T-helper 2 cell treated with Interferon-gamma antibody and Interleukin-4, amounts not matched to agents 100 ng/mL and 5 ng/mL, for 36 hours (primary cell): ENCODE results near the gene NPR3. TPM values are rescaled to one million over a fixed set of nuclear protein-coding genes. Genes with fewer than 3 reads are reported as not detected.
"Not testable (repeated sequence)": the region's sequence is repeated elsewhere in the genome, so short reads cannot be mapped to it uniquely, and the experiment has no call there.

ENCODE experiments used
- intact Hi-C: fragments of 100-400 bp; cut with micrococcal nuclease; formaldehyde crosslinking; loops from one replicate; pipeline ENCODE4 v1.15.1; 2023
- total RNA-seq: library from RNA; stranded (reverse); gene quantifications from 2 replicates; pipeline ENCODE4 v1.2.3, GENCODE V29; 2022

Gene NPR3
- total RNA-seq, 1 donor from 2014 or later: not detected

DNA sequence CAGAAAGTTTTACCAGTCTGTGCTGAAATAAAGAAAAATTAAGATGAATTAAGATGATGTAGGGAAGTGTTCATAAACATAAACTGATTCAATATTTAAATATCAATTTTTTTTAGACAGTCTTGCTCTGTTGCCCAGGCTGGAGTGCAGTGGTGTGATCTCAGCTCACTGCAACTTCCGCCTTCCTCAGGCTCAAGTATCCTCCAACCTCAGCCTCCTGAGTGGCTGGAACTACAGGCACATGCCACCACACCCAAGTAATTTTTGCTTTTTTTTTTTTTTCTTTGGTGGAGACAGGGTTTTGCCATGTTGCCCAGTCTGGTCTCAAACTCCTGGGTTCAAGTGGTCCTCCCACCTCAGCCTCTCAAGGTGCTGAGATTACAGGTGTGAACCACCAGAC, 94.3 kb downstream of the NPR3 start:
- intact Hi-C loops: not testable (repeated sequence)

- intact Hi-C loops: no loop called here
Measured at GRCh38 chr5:32805971-32806638, 95.0 kb downstream of the NPR3 start.

DNA sequence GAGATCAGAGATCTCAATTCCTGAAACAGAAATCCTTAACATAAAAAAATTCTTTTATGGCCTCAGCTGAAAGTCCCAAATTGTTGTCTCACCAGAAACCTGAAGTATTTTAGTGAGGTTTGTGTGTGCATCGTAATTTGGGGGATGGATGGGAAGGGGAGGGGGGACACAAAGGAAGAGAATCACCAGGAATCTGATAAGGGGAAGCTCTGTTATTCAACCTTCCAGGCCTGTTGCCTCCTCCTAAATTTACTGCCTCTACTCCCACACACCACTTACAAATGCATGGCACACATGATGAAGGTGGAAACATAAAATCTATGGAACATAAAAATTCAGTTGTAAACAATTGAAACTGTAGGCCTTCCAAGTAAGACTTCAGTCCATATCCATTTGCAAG, 97.7 kb downstream of the NPR3 start:
- intact Hi-C loops: no loop called here

DNA sequence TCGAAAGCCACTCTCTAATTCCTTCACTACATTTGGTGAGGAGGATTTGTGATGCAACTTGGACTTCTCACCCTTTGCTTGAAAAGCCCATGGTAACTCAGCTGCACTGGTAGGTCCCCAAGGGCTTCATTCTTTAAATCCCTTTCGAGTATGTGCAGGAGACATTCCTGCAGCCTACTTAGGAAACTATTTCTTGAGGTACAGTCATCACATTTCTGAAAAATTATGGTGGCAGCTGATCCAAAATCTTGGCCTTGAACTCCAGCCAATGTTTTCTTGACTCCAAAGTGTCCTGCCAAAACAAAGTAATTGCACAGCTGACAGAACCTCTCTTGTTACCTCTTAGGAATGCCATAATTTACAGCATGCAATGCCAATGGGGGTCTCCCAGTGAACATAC, 99.7 kb downstream of the NPR3 start:
- intact Hi-C loops: no loop called here

- intact Hi-C loops: no loop called here
Measured at GRCh38 chr5:32812399-32812798, 101.3 kb downstream of the NPR3 start.

- intact Hi-C loops: no loop called here
Measured at GRCh38 chr5:32814141-32814540, 103.0 kb downstream of the NPR3 start.

- intact Hi-C loops: no loop called here
Measured at GRCh38 chr5:32814620-32815019, 103.5 kb downstream of the NPR3 start.

GRCh38 chr5:32827981-32828380, 116.9 kb downstream of the NPR3 start:
- intact Hi-C loops: no loop called here

GRCh38 chr5:32828492-32828891, 117.4 kb downstream of the NPR3 start:
- intact Hi-C loops: no loop called here

GRCh38 chr5:32831624-32832023, 120.5 kb downstream of the NPR3 start:
- intact Hi-C loops: no loop called here

DNA sequence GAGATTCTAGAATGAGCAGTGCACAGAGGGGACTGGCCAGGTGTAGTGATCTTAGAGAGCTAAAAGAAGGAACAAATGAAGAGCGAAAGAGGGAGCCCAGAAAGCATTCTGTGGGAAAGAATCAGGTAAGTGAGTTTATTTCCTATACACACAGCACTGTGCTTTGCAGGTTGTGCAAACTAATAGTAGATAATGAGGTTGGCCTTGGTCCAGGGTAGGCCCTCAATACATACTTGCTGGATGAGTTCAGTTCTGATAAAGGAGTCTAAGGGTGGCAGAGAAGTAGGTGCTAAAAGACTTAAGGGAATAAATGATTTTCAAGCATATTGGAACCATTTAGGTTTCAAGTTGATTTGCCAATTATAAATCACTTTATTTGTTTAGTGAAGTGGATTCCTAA, 122.0 kb downstream of the NPR3 start:
- intact Hi-C loops: no loop called here

DNA sequence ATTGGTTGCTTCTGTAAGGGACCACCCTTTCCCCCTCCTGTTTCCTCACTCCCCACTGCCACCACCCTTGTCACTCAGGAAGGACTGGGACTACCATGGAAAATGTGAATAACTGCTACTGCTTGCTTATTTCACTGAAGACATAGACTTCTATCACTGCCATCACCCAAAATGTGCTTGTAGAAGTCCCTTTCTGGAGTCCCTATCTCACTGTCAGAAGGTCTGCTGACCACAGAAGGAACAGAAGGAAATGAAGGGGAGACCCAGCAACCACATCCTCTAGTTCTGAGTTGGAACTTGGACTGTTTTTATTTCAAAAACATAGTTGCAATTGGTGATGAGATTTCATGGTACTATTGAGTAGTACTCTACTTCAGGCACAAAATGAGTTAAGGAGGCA, 122.5 kb downstream of the NPR3 start:
- intact Hi-C loops: no loop called here

DNA sequence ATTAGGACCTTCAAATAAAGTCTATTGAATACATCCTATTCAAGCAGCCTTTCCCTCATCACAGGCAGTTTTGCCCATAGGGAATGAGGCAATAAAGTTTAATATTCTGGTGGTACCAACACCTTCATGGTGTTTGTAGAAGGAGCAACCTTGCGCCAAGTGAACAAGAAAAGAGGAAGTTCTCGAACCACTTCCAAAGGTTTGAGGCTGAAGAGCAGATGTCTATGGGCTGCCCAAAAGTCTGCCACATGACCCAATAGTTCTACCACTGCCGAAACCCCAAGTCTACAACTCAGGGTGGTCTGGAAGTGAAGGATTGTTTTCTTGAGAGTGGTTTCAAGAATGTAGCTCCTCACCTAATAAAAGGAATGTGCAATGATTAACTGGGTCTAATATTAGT, 123.1 kb downstream of the NPR3 start:
- intact Hi-C loops: no loop called here

DNA sequence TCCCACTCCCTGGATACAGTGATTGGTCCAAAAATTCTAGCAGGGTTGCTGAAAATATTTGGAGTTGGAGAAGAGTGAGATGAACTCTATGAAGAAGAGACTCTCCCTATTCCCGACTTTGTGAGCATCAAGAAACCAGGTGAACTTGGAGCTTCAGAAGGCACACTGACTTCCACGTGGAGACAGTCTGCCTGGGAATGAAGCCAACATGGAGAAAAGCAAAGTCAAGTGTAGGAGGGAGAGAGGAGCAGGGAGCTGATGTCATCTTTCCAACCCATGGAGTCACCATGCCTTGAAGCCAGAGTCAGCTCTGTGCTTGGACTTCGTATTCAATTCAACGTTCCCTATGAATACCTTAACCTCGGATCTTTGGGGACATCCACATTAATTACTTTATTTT, 125.1 kb downstream of the NPR3 start:
- intact Hi-C loops: no loop called here

- intact Hi-C loops: no loop called here
Measured at GRCh38 chr5:32837211-32837610, 126.1 kb downstream of the NPR3 start.

DNA sequence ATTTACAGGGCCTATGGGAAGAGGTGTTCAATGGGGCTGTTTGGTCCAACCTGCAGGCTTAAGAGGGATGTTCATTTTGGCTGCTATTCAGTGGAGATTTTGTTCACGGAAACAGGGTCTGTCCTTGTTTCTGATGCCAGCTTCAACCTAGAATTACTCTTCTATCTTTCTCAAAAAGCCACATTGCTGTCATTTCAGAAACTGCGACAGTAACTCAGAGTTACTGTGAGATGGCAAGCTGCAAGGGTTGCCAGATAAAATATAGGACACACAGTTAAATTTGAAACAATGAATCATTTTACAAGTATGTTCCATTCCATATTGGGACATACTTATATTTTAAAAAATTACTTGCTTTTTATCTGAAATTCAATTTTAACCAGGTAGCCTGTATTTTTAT, 128.0 kb downstream of the NPR3 start:
- intact Hi-C loops: no loop called here

DNA sequence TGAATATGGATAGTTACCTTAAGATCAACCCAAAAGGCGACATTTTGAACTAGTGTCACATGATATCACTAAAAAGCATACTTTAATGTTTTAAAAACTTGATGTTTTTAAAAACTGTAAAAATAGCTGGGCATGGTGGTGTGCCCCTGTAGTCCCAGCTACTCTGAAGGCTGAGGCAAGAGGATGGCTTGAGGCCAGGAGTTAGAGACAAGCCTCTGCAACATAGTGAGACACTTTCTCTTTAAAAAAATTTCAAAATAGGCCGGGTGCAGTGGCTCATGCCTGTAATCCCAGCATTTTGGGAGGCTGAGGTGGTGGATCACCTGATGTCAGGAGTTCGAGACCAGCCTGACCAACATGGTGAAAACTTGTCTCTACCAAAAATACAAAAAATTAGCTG, 129.5 kb downstream of the NPR3 start:
- intact Hi-C loops: no loop called here

Other genes with a start within 250 kb of the NPR3 start
- gene SUB1, start 125.8 kb upstream of the NPR3 start, total RNA-seq: 417 and 427 TPM in 2 replicates